Endothelial cell of umbilical vein (primary cell): Measurements from ENCODE around the gene PNRC1.

Source experiments
- EZH2 ChIP-seq: IDR thresholded peaks from 2 replicates; pipeline ENCODE4 v1.6.1; 2012; ENCODE audit warnings: borderline replicate concordance, low read depth, mild to moderate bottlenecking, moderate library complexity, low read length, inconsistent platforms; ENCODE audit not compliant: severe bottlenecking
- FOS ChIP-seq: IDR thresholded peaks from 2 replicates; pipeline ENCODE4 v1.6.1; 2011; ENCODE audit warnings: mild to moderate bottlenecking, low read length, moderate library complexity, borderline replicate concordance; ENCODE audit not compliant: insufficient read depth
- GATA2 ChIP-seq: IDR thresholded peaks from 2 replicates; pipeline ENCODE4 v1.7.0; 2011; ENCODE audit warnings: low read depth, mild to moderate bottlenecking, moderate library complexity, mixed read lengths, low read length; ENCODE audit not compliant: insufficient read length, insufficient read depth
- JUN ChIP-seq: IDR thresholded peaks from 2 replicates; pipeline ENCODE4 v1.6.1; 2011; ENCODE audit warnings: borderline replicate concordance, low read depth; ENCODE audit not compliant: insufficient read length, insufficient read depth
- POLR2A ChIP-seq: IDR thresholded peaks from 2 replicates; pipeline ENCODE4 v1.6.1; 2012; ENCODE audit warnings: low read depth, mild to moderate bottlenecking, control low read depth, low read length
- POLR2AphosphoS5 ChIP-seq: IDR thresholded peaks from 2 replicates; pipeline ENCODE4 v1.6.1; 2012; ENCODE audit warnings: low read depth, mild to moderate bottlenecking, control low read depth, low read length, moderate library complexity; ENCODE audit not compliant: insufficient read depth
- TF ChIP-seq, protein P1 (sequence below), 2 donors: IDR thresholded peaks; 1 replicate in 1 of 2; 2 replicates in 1 of 2; pipeline ENCODE4 v1.5.1; 2011; ENCODE audit warnings: low read length in 2 of 2, mild to moderate bottlenecking in 2 of 2, moderate library complexity in 2 of 2, control low read depth in 1 of 2, inconsistent platforms in 1 of 2, low read depth in 1 of 2; ENCODE audit not compliant: insufficient read depth in 1 of 2; ENCODE audit errors: extremely low read depth in 1 of 2
- TF ChIP-seq, protein P2 (sequence below): IDR thresholded peaks from 2 replicates; pipeline ENCODE4 v1.6.1; 2011; ENCODE audit not compliant: insufficient read depth, insufficient read length

DNA sequence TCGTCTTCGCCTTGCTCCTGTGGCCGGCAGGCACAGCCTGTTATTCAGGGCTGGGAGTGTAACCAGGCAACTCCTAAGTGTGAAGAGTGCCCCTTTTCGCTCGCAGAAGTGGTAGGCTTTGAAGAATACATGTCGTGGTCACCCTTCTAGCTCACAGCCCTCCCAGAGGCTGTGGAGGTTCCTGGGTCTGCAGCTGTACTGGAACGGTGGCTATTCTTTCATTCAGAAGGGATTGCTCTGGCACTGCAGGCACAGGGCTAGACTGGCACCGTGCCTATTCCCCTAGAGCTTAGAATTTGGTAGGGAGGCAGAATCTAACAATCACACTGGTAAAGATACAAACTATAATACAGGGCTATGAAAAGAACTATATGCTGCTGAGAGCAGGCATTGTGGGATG lies 38.4 kb downstream of the PNRC1 start:
- no peak for TF ChIP-seq POLR2AphosphoS5
- no peak for TF ChIP-seq POLR2A
- no peak for TF ChIP-seq EZH2
- TF ChIP-seq JUN, result no peak
- TF ChIP-seq, protein P1, sequence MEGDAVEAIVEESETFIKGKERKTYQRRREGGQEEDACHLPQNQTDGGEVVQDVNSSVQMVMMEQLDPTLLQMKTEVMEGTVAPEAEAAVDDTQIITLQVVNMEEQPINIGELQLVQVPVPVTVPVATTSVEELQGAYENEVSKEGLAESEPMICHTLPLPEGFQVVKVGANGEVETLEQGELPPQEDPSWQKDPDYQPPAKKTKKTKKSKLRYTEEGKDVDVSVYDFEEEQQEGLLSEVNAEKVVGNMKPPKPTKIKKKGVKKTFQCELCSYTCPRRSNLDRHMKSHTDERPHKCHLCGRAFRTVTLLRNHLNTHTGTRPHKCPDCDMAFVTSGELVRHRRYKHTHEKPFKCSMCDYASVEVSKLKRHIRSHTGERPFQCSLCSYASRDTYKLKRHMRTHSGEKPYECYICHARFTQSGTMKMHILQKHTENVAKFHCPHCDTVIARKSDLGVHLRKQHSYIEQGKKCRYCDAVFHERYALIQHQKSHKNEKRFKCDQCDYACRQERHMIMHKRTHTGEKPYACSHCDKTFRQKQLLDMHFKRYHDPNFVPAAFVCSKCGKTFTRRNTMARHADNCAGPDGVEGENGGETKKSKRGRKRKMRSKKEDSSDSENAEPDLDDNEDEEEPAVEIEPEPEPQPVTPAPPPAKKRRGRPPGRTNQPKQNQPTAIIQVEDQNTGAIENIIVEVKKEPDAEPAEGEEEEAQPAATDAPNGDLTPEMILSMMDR (IDR thresholded peaks at IDR 0.05; ENCODE audit: extremely low read depth in 1 of 2, insufficient read depth in 1 of 2, low read depth in 1 of 2, low read length in 2 of 2), result no peak
- no peak for TF ChIP-seq FOS
- TF ChIP-seq, protein P2, sequence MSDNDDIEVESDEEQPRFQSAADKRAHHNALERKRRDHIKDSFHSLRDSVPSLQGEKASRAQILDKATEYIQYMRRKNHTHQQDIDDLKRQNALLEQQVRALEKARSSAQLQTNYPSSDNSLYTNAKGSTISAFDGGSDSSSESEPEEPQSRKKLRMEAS, result no peak
- TF ChIP-seq GATA2, result no peak
